Adrenal gland (tissue), 12 donors: ENCODE results near the gene FGGY. TPM values are rescaled to one million over a fixed set of nuclear protein-coding genes. Genes with fewer than 3 reads are reported as not detected.
"Not testable (repeated sequence)": the region's sequence is repeated elsewhere in the genome, so short reads cannot be mapped to it uniquely, and the experiment has no call there.

ENCODE experiments used
- DNase-seq, 7 donors: peaks; one replicate each; pipeline ENCODE4 v3.0.0-alpha.2; 2019 to 2020
- H3K27ac ChIP-seq, 5 donors: fragments of 200-600 bp; sonication (generic) in 4 of 5; 1 replicate in 3 of 5; 2 replicates in 2 of 5; pipeline versions ENCODE4 v1.5.1 to v1.8.0; 2016 to 2020; ENCODE audit warnings: mild to moderate bottlenecking in 1 of 5
- H3K27me3 ChIP-seq: fragments of 200-600 bp; 2 replicates; pipeline ENCODE4 v1.8.0; 2021
- H3K36me3 ChIP-seq, 2 donors: fragments of 200-600 bp; replicated peaks in 1 of 2; 1 replicate in 1 of 2; 2 replicates in 1 of 2; pipeline versions ENCODE4 v1.5.1 to v1.8.0; 2018 to 2022
- H3K4me1 ChIP-seq, 2 donors: fragments of 200-600 bp; replicated peaks in 1 of 2; 1 replicate in 1 of 2; 2 replicates in 1 of 2; pipeline versions ENCODE4 v1.5.1 to v1.8.0; 2018 to 2021
- H3K4me3 ChIP-seq, 4 donors: fragments of 200-600 bp; sonication (generic) in 3 of 4; one replicate each; pipeline ENCODE4 v1.5.1; 2016 to 2018
- H3K9me3 ChIP-seq, 3 donors: fragments of 200-600 bp; sonication (generic) in 1 of 3; replicated peaks in 1 of 3; 1 replicate in 2 of 3; 2 replicates in 1 of 3; pipeline versions ENCODE4 v1.5.1 to v1.8.0; 2016 to 2021
- CTCF ChIP-seq, 6 experiments: fragments of 450-650 bp in 4 of 6; fragments of 200-600 bp in 2 of 6; sonication (generic) in 1 of 6; IDR thresholded peaks; 1 replicate in 5 of 6; 2 replicates in 1 of 6; pipeline versions ENCODE4 v1.5.1 to v1.8.0; 2016 to 2021; ENCODE audit warnings: antibody characterized with exemption in 6 of 6, mild to moderate bottlenecking in 2 of 6, moderate library complexity in 1 of 6
- POLR2A ChIP-seq, 2 donors: fragments of 450-650 bp; IDR thresholded peaks; one replicate each; pipeline ENCODE4 v1.6.1; 2017; ENCODE audit warnings: antibody characterized with exemption in 2 of 2, mild to moderate bottlenecking in 2 of 2, moderate library complexity in 1 of 2
- WGBS, 4 donors: extraction: QIAGEN DNeasy Blood & Tissue Kit in 2 of 4; methylation state at CpG; one replicate each; pipeline versions ENCODE4 v1.1.5 to v1.1.7; 2013 to 2017; 5-methylcytosine and 5-hydroxymethylcytosine counted together
- intact Hi-C, 2 donors: fragments of 100-400 bp; cut with DNase I; formaldehyde crosslinking; loops; one replicate each; pipeline versions ENCODE4 v1.14.1 to v1.15.0; 2022 to 2023
- polyA plus RNA-seq, 3 donors: library from polyadenylated mRNA; stranded (reverse); fragments of 200-250 nt in 2 of 3; fragments of 350-450 nt in 1 of 3; fragmentation: Illumina TruSeq in 1 of 3; extraction: RNeasy Lipid Tissue Mini Kit (QIAGEN cat#74804) in 1 of 3; gene quantifications; one replicate each; pipeline ENCODE4 v1.2.3, GENCODE V29; 2013 to 2014
- total RNA-seq, 9 donors: library from RNA; depleted of rRNA in 4 of 9; stranded (reverse); fragments of >200 nt in 4 of 9; fragments of 120-200 nt in 1 of 9; fragmentation: NEBNext Ultra II Directional in 1 of 9; extraction: Animal tissue kit (Norgen Biotek cat#: 25700) in 1 of 9; gene quantifications; one replicate each; pipeline versions ENCODE4 v1.1.0 to v1.2.4, GENCODE V29; 2013 to 2023
- donor health status: healthy with polysubstance abuse.
- donor health status: Bipolar disorder and iron deficiency.
- donor health status: DM: yes; HTN: yes; CAD: no.
- donor health status: DM: no; HTN: no; CAD: no.
- donor health status: DM: no; HTN: no; CAD: no.
- donor health status: DM: yes; HTN: yes; CAD: no.

FGGY gene
- total and polyA plus RNA-seq, 12 donors = 7.4 to 75.5 (median 35.0) TPM

GRCh38 chr1:59556398-59556797, 259.5 kb downstream of the FGGY start:
- Histone ChIP-seq H3K9me3 (no peaks in the 10 kb centered on the region), H3K4me3 (no peak overlapping the region), H3K27ac (no peak overlapping the region), H3K27me3 (no peaks in the 10 kb centered on the region), H3K4me1 (peaks cover 0 to 10% of the 10 kb centered on the region in 2 donors), H3K36me3 (no peaks in the 10 kb centered on the region)
- TF ChIP-seq CTCF (IDR thresholded peaks at IDR 0.05) (no peak), POLR2A (IDR thresholded peaks at IDR 0.05) (no peak)
- WGBS, 4 donors = 92 to 97% (median 95%) methylated on average over 1 of the region's 1 CpG
- intact Hi-C loops = no loop called here
- no peak for DNase-seq

GRCh38 chr1:59556802-59557548, 260.1 kb downstream of the FGGY start:
- WGBS, 4 donors = 84 to 92% (median 90%) methylated on average over 8 of the region's 8 CpGs
- no peaks in the 10 kb centered on the region for H3K27me3 ChIP-seq
- TF ChIP-seq POLR2A (IDR thresholded peaks at IDR 0.05) (no peak), CTCF (IDR thresholded peaks at IDR 0.05) (no peak)
- no peak overlapping the region for H3K4me3 ChIP-seq
- H3K4me1 ChIP-seq = peaks cover 0 to 10% of the 10 kb centered on the region in 2 donors
- no peaks in the 10 kb centered on the region for H3K36me3 ChIP-seq
- intact Hi-C loops = no loop called here
- DNase-seq = no peak
- no peaks in the 10 kb centered on the region for H3K9me3 ChIP-seq
- no peak overlapping the region for H3K27ac ChIP-seq

GRCh38 chr1:59557549-59557885, 260.6 kb downstream of the FGGY start:
- H3K27ac ChIP-seq = no peak overlapping the region
- peaks cover 0 to 10% of the 10 kb centered on the region in 2 donors for H3K4me1 ChIP-seq
- H3K9me3 ChIP-seq = no peaks in the 10 kb centered on the region
- no peak overlapping the region for H3K4me3 ChIP-seq
- DNase-seq = no peak
- 67 to 78% (median 71%) methylated on average over 1 of the region's 1 CpG for WGBS, 4 donors
- H3K27me3 ChIP-seq = no peaks in the 10 kb centered on the region
- H3K36me3 ChIP-seq = no peaks in the 10 kb centered on the region
- intact Hi-C loops = no loop called here
- TF ChIP-seq POLR2A (IDR thresholded peaks at IDR 0.05) (no peak), CTCF (IDR thresholded peaks at IDR 0.05) (no peak)

GRCh38 chr1:59558580-59558979, 261.7 kb downstream of the FGGY start:
- H3K36me3 ChIP-seq, H3K4me3 ChIP-seq, H3K27me3 ChIP-seq, intact Hi-C loops, DNase-seq, H3K4me1 ChIP-seq, H3K9me3 ChIP-seq, H3K27ac ChIP-seq: not testable (repeated sequence)
- 86 to 96% (median 94%) methylated on average over 3 of the region's 3 CpGs for WGBS, 4 donors

- WGBS, 4 donors = 94 to 96% (median 95%) methylated on average over 6 of the region's 6 CpGs
- no peak overlapping the region for H3K27ac ChIP-seq
- TF ChIP-seq CTCF (IDR thresholded peaks at IDR 0.05) = no peak
- no peak for TF ChIP-seq POLR2A (IDR thresholded peaks at IDR 0.05)
- H3K4me1 ChIP-seq = no peaks in the 10 kb centered on the region
- DNase-seq = no peak
- intact Hi-C loops = no loop called here
- no peaks in the 10 kb centered on the region for H3K36me3 ChIP-seq
- no peak overlapping the region for H3K4me3 ChIP-seq
- H3K27me3 ChIP-seq = no peaks in the 10 kb centered on the region
- no peaks in the 10 kb centered on the region for H3K9me3 ChIP-seq
These were observed 264.0 kb downstream of the FGGY start for GRCh38 chr1:59560807-59561450.
